Measurements from ENCODE around the gene SPRTN.

DNA sequence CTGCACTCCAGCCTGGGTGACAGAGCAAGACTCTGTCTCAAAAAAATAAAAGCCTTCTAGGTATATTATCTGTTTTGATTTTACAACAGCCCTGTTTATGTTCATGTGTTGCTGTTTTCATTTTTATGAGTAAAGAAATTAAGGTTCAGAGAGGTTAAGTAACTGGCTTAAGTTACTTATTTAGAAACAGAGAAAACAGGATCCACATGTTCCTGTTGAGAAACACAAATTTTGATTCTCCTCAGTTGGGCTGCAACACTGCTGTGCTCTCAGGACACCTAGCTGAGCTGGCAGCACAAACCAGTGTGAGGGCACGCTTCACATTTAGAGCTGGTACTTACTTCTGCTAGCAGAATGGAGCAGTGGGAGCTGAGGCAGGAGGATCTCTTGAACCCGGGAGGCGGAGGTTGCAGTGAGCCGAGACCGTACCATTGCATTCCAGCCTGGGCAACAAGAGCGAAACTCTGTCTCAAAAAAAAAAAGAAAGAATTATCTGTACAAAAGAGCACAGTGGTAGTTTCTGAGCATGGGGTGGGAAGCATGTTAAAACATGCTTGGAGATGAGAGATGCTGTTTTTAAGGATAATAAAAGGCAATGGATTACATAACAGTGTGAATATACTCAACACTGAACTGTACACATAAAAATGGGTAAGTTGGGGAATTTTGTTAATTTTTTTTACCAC, 2.4 kb downstream of the SPRTN start:
- TF ChIP-seq, protein P1, sequence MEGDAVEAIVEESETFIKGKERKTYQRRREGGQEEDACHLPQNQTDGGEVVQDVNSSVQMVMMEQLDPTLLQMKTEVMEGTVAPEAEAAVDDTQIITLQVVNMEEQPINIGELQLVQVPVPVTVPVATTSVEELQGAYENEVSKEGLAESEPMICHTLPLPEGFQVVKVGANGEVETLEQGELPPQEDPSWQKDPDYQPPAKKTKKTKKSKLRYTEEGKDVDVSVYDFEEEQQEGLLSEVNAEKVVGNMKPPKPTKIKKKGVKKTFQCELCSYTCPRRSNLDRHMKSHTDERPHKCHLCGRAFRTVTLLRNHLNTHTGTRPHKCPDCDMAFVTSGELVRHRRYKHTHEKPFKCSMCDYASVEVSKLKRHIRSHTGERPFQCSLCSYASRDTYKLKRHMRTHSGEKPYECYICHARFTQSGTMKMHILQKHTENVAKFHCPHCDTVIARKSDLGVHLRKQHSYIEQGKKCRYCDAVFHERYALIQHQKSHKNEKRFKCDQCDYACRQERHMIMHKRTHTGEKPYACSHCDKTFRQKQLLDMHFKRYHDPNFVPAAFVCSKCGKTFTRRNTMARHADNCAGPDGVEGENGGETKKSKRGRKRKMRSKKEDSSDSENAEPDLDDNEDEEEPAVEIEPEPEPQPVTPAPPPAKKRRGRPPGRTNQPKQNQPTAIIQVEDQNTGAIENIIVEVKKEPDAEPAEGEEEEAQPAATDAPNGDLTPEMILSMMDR (IDR thresholded peaks at IDR 0.05), result no peak
- no peak for TF ChIP-seq ZFX (IDR thresholded peaks at IDR 0.05; ENCODE audit: borderline replicate concordance)
